NCI-H128 (cell line): Measurements from ENCODE around the gene SUMF1.

ENCODE experiments used
- DNase-seq: peaks from one replicate; lab custom pipeline; 2025; ENCODE audit not compliant: unreplicated experiment; lab: John Stamatoyannopoulos, UW

SUMF1 gene

DNA sequence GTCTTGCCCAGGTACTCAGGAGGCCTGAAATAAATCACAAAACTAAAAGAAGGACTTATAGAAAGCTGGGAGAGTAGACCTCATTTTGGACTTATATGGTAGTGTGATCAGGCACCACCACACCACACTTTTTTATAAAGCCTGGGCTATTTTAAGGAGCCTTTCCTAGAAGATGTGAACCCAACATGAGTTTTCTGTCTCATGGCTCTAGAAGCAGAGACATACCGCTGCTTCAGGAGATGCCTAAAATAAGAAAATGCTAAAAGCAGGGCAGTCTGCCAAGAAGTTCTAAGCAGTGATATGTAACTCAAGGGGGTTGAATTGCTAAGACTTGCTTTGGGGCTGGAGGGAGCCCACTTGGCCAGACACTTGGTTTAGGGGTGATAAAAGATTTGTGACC lies 49.6 kb downstream of the SUMF1 start:
- no peak for DNase-seq

DNA sequence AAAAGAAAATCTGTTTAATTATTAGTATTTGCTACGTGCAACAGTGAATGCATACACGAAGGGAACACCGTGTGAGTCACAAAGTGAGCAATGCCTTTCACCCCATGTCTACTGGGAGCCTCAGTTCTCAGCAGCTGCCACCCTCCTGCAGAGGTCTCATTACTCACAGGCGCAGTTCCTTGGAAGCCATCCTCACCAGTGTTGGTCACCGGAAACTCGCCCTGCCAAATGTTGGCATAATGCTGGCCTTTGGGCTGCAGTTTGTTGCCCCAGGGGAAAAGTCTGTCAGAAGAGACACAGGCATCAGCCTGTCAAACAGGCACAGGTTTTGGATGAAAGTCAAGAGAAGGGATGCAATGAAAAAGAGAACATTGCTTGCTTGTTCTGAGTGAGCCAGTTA lies 50.1 kb downstream of the SUMF1 start:
- no peak for DNase-seq

DNA sequence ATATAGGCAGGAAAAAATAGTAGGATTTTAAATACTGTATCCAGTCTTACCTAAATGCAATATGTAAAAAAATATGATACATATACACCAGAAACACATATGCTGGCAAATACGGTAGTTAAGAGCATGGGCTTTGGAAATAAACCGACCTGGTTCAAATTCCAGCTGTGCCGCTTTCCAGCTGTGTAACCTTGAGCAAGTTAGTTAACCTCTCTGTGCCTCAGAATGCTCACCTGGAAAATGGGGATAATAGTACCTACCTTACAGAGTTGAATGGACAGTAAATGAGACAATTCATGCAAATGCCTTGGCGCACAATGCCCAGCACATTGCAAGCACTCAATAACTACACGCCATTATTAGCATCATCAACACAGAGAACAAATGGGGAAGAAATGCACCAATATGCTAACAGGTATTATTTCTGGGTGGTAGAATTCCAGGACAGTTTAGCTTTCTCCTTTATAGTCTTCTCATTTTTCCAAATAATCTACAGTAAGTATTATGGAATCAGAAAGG lies 50.6 kb downstream of the SUMF1 start:
- DNase-seq = no peak

DNA sequence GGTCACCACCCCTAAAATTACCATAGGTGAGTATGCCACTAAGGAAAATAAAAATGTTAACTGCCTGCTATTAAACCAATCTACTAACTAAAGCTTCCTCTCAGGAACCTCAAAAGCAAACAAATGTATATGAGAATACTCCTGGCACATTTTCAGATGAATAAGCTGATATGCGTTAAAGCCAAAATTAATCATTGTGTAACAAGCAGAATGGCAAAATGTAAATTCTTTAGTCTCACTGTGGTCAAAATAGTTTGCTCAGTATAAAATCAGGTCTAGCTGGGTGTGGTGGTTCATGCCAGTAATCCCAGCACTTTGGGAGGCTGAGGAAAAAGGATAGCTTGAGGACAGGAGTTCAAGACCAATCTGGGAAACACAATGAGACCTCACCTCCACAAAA lies 53.6 kb downstream of the SUMF1 start:
- DNase-seq = no peak

DNA sequence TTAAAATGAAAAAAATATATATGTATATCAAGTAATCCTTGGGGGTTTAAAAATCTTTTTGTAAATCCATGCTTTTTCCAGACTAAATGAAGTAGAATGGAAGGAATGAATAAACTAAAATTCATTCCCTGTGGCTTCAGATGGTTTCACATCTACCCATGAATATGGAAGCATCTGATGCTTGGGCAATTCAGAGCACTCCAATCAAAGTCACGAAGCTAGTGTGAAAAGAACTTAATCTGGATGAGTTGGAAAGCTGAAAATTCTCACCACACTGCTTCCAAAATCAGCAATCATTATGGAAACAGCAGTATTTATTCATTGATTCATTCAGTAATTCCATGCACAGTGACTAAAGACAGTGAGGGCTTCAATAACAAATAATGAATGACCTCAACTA lies 55.2 kb downstream of the SUMF1 start:
- DNase-seq = no peak

DNA sequence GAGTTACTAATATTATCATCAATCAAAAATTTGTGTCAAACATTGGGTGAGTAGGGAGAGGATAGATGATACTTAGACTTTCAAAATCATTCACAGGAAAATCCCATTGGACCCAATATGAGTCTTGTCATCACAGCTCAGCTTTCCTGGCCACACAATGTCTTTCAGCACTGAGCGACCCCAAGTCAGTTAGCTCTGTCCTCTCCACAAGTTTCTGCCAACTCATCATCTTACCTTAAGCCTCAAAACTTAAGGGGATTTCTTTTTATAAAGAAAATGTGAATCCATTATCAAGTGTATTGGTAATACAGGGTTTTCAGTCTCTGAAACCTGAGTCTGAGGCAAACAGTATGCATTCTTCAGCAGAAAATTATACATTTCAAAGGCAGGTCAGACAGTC lies 55.8 kb downstream of the SUMF1 start:
- no peak for DNase-seq

DNA sequence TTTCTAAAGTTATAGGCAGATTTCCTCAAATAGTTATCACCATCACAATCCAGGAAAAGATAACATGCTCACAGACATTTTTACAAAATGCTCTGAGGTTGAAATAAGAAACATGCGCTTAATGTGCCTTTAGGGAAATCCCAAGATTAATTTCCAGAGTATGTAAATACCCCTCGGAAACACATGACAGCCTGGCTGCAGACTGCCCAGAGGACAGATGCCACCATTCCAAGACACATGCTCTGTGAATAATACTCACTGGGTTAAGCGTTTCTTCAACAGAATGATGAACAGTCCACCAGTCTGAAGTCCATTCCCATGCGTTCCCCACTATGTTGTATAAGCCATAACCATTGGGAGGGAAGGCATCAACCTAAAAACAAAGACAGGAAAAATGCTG lies 56.5 kb downstream of the SUMF1 start:
- DNase-seq = no peak

DNA sequence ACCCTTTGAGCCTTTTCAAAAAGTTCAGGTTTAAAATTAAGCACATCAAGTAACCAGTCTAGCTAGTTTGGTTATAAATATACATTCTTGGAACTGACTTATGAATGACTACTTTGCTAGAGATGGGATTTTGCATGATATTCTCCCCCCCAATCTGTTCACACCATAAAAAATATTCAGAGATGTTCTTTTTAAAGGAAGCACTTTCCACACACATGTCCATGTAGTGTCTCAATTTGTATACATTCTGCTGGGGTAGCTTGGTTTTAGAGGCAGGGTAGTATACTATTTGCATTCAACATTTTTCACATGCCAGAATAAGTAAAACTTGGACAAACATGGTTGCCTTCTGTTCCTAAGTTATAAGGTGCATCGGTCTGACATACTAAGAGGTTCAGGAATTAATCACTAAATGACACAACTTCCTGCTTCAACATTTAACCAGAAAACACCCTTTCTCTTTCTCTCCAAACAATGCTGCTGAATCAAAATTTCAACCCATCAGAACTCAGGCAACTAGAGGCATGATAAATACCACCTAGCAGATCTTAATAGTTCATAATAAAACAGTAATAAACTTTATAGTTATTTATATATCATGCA lies 57.0 kb downstream of the SUMF1 start:
- no peak for DNase-seq

DNA sequence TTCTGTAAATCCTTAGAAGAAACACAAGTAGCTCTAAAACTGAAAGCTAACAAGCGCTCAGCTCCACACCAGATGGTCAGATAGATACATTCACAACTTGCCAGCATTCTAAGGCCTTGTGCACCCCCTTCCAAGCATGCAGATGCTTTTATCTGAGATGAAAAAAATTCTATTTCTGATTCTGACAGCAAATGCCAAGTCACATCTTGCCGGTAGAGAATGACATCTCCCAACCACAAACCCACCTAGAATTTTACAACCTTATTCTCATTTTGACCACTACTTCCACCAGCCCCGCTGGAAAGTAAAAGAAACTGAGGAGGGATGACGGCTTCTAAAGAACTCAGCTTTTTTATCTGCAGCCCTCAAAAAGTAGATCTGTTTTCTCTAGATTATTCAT lies 57.7 kb downstream of the SUMF1 start:
- no peak for DNase-seq

DNA sequence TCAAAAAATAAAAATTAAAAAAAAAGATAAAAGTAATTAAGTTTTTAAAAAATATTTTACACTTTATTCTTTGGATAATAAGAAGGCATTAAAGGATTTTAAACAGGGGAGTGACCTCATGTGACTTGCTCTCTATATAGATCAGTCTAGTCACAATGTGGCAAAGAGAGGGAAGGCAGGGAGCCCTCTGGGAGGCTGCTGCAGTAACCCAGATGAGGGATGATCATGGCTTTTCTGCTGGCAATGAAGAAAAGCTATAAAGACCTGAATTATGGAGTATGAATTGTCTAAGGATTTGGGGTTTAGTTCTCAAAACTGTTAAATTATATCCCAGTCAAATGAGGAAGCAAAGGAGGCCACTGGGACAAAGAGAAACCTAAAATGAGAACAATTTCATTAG lies 58.1 kb downstream of the SUMF1 start:
- no peak for DNase-seq

DNA sequence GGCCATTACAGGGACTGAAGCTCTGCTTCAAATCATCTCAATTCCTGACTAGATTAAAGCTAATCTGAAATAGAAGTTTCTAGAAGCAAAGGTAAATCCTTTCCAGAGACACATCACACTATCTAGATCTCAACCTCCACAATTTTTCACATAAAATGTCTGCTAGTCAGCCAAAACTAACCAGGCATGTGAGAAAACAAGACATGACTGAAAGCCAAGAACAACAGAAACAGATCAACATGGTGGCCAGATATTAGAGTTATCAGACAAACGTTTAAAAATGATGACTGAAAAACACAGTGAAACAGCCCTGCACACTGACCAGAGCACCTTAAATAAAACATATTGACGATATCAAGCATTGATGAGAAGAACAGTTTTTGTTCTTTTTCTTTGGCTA lies 59.1 kb downstream of the SUMF1 start:
- DNase-seq = no peak

DNA sequence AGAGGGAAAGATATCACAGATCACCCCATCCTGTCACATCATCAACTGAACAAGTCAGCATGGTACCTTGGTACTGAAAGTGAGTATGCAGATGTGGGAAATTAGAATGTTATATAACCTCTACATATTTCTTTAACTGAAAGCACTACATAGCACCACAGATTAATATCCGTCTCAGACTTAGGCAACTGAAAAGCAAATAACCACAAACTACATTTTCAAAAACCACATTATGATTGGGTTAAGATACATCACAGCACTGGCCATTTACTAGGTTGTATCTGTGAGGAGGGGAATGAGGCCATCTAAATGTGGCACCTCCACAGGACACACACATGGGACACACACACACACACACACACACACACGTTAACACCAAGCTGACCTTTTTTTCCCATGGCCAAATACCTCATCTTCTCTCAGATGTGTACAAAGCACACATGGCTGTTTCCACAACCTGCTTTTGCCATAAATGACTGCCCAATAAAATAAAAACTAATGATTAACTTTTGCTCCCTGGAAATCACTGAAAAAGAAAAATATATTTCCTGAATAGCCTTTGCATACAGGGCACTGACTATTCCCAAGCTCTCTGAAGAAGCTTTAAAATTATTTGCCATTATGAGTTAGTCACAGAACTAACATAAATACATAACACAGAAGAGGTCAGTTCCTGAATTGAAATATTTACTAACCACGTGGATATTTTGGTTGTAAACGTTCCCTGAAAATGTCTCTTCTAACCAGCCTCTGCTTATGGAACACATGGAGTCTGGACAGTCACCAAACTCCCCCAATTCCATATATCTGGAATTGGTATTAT lies 60.1 kb downstream of the SUMF1 start:
- no peak for DNase-seq

DNA sequence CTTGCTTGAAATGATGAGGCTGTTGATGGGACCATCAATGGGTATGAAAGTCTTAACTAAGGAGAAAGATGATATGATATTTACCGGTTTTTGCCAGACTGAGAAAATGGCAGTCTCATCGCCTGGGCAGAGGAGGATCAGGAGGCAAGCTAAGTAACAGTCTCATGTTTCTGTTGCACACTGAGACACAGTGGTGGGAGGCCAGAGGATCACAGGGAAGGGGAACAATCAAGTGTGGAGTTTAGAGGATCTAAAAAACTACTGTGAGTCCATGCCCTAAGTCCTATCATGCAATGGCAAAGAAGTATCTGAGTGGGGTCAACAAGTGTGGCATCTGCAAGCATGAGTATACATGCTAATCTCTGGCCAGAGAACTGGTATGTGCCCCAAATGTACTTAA lies 62.2 kb downstream of the SUMF1 start:
- DNase-seq = no peak

DNA sequence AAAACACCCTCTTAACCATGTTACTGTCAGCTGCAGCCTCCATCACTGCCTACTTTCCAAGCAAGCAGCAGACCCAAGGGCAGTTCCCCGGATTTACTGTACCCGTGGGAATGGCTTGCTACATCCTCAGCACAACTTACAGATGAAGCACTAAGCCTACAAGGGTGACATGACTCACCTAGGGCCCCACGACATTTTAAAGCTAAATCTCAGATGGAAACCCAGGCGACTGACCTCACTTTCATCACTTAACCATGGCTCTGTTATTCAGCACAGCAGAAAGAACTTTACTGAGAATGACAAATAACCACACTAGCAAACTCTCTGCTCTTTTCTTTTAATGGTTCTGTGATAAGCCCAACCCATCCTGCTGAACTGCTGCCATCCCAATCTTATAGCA lies 65.6 kb downstream of the SUMF1 start:
- DNase-seq = no peak

DNA sequence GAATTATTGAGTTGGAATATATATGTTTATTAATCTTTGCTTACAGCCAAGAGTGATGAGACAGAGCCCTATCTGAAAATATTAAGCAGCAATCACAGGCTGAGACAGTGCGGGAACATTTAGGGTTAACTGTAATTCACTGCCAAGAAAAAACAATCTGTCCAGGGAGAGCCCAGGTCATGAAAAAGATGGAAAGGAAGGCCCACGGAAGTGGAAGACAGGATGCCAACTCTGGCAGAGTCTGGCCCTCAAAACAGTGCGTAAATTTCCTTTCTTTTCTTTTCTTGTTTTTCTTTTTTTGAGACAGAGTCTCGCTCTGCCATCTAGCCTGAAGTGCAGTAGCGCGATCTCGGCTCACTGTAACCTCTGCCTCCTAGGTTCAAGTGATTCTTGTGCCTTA lies 67.6 kb downstream of the SUMF1 start:
- no peak for DNase-seq

DNA sequence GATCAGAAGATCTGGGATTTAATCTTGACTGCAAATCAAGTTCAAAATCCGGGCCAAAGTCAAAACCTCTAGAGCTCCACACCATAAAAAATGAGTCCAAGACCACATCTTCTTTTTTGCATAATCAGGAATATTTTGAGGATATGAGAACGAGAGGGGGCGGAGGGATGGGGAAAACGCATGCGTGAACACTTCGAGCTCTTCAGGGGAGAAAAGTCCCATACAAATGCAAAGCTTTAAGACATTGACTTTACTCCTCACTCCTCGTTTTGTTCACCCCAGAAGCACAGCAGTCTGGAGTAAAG lies 68.2 kb downstream of the SUMF1 start:
- DNase-seq = no peak

DNA sequence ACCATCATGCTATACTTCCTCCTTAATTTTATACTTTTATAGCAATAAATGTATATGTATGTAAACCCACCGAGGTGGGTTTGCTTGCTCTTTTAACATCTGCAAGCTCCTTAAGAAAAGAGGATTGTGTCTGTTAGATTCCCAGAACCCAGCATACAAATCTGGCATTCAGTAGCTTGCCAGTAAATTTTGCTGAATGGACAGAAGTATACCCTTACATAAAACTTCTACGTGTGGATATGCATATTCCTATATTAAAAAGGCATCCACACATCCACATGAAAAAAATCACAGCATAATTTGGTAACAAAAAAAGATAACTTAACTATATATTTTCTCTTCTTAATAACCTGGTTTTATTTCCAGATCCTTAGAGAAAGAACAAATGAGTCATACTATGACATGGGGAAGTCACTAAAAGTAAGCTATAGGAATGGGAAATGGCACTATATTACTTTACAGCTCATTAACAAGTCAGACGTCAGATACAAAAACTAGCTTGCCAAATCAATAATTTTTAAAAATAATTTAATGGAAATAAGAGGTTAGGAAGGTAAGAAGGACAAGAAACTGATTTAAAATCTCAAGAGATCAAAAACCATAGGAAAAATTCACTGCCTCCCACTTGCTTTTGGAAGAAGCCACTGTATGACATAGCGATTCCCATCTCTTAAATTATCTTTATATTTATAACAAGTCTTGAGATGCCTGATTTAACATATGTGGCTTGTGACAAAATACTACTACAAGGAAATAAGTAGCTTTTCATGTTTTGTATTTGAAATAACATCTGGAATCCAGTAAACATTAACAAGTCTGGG lies 68.7 kb downstream of the SUMF1 start:
- DNase-seq = no peak

DNA sequence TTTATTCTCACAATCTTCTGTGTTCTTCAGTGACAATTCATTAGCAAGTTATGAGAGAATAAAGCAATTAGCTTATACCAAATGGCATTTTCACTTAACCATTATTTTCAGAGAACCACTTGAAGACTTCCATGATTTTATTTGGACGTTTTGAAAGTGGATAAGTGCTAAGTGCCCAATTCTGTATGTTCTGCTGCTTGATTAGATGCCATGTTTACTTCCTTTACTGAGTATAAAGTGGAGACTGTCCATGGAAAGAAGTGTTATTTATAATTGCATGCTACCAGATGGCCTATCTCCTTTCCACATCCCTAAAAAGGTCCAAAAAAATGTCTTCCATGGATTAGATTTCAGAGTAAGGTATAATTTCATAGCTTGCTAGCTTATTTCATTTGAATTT lies 69.6 kb downstream of the SUMF1 start:
- no peak for DNase-seq

DNA sequence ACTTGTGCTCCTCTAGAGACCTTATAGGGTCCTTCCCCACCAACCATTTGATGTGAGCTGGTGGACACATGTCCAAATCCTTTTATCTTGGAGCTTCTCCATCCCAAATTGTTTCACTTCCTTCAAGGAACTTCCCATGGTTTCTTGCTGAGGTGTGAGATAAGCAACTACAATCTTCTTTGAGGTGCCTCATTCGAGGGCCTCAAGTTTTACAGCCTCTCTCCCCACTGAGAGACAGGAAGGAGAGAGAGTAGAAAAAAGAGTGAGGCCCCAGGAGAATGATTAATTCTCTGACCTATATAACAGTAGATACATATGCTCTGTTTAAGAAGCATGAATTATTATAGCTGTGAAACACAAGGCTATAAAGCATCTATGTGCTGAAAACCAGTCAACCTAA lies 70.5 kb downstream of the SUMF1 start:
- no peak for DNase-seq

DNA sequence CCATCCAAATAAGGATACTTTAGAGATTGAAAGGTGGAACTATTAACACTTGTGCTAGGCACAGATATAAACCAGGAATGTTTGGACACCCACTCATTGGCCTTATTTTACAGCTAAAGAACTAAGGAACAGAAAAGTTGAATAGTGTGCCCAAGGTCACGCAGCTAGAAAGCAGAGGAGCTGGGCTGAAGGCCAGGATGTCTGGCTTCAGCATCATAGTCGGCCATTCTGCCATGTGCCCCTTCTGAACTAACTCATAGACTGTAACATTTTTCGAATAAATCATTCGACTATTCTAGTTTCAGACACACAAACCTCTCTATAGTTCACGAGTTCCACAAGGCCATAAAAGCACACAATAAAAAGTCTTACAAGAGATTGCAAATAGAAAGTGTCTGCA lies 71.1 kb downstream of the SUMF1 start:
- no peak for DNase-seq

DNA sequence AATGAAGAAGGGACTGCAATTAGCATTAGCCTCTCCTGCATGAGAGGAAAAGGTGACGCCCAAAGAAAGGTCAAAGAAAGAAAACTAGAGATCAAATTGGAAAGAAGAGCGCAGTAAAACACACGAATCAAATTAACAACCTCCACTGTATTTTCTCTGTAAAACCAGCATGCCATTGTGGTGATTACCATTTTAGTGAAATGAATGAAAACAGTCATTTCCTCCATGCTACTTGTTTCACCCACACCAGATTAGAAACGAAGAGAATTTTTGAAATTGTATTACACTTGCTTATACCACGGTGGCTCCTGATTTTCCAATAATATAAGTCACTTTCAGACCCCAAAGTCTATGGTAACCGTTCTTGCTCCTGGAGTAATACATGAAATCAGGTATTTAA lies 71.6 kb downstream of the SUMF1 start:
- DNase-seq = no peak

DNA sequence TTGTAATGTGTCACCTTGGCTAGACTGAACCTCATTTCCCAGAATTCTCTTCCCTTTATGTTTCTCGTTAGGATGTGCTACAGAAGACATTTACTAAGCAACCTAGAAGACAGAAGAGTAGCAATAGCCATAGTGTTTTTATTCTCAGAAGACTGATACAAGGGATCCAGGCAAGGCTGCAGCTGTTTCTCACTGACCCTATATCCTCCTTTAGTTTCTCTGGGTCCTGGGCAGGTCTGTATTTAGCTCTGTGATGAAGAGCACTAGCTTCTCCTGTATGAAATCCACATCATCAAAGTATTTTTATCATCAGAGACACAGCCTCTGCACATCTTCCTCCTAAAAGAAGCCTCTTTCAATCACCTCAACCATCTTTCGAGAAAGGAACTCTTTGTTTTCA lies 72.5 kb downstream of the SUMF1 start:
- no peak for DNase-seq
